Hepatic stellate cell (primary cell): Measurements from ENCODE around the gene CD69.
A peak's percentile ranks its signal among the peaks of the same experiment; 100 is the strongest.

Experiments used
- DNase-seq: peaks from one replicate; pipeline ENCODE4 v3.0.0; 2011; ENCODE audit warnings: low spot score

The CD69 gene

DNA sequence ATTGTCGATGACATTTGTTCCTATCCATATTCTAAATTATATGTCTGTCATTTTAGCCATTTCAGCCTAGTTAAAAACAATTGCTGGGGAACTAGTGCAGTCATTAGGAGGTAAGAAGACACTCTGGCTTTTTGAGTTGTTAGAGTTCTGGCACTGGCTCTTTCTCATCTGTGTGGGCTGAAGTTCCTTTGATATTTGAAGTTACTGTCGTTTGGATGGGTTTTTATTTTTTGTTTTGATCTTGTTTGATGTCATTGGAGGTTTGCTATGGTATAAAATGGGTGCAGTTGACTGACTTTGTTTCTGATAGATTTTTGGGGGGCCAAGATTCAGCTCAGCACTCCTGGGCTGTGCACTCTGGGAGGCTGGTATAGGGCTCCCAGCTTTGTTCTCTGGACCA, 20.7 kb upstream of the CD69 start:
- DNase-seq, result no peak

- no peak for DNase-seq
These were observed 18.5 kb upstream of the CD69 start for GRCh38 chr12:9779209-9779608.

GRCh38 chr12:9776781-9777180, 16.1 kb upstream of the CD69 start:
- no peak for DNase-seq

GRCh38 chr12:9773216-9773877, 12.6 kb upstream of the CD69 start:
- no peak for DNase-seq

DNA sequence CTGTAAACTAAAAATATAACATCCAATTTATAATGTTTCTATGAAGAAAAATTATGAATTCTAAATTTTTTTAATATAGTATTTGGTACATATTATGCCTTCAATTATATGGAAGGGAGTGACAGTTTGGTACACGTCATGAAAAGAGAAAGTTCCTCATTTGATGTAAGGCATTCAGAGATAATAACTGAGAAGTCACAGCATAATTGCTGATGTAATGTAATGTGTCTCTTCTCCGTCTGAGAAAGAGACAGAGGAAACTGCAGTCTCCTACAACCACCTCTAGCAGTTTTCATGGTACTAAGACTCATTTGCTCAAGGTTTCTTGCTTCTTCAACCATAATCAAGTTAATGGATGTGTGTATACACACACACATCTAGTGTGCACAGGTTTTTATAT, 2.3 kb upstream of the CD69 start:
- DNase-seq, result no peak

- no peak for DNase-seq
These were observed 1.7 kb upstream of the CD69 start for GRCh38 chr12:9762369-9762768.

DNA sequence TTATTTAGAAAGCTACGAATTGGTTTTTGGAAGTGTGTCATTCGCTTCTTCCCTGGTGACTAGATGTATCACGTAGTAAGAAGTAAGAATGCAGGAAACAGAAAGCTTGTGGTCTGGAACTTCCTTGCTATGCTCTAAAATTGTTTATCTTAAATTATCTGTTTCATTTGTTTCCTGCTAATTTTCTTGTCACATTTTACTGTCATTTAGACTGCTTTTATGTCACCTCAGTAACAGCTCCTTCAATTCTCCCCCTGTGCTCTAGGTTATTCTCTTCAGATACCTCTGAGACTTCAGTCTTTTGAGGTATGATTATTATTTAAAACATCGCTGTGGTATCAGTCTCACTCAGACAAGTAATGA, 699 bp upstream of the CD69 start:
- DNase-seq, result no peak

GRCh38 chr12:9760120-9760519, 581 bp downstream of the CD69 start:
- no peak for DNase-seq

- no peak for DNase-seq
These were observed 1.0 kb downstream of the CD69 start for GRCh38 chr12:9759694-9760093.

DNA sequence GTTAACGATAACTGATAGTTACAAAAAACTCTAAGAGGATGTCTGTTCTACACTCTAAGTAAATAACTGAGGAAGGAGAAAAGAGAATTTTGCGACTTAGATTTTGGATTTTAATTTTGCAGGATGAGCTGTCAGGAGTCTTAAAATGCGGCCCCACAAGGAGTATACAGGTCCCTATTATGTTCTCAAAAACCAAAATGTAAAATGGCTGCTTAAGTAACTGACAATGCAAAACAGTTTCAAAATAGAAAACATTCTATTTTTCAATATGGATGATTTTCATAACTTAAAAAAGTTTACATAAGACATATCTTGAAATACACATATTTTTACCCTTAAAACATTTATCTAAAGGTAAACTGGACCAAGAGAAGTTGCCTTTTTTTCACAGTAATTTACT, 2.6 kb downstream of the CD69 start:
- no peak for DNase-seq

GRCh38 chr12:9757433-9758025, 3.2 kb downstream of the CD69 start:
- no peak for DNase-seq

- DNase-seq, result no peak
These were observed 4.0 kb downstream of the CD69 start for GRCh38 chr12:9756706-9757105.

DNA sequence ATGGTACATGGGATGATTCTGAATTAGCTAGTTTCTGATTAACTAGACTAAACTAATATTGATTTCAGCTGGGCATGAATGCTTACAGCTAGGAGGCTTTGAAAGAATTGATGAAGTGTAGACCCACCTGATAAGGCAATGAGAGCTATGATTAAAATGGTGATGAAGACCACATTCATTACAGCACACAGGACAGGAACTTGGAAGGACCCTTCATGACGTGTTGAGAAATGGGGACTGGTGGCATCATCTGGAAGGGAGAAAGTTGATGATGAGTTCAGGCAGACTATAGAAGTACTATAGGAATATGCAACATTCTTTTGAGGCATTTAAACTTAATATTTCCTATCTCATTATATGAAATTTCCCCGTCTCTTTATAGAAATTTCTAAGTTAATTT, 4.5 kb downstream of the CD69 start:
- DNase-seq, result no peak

DNA sequence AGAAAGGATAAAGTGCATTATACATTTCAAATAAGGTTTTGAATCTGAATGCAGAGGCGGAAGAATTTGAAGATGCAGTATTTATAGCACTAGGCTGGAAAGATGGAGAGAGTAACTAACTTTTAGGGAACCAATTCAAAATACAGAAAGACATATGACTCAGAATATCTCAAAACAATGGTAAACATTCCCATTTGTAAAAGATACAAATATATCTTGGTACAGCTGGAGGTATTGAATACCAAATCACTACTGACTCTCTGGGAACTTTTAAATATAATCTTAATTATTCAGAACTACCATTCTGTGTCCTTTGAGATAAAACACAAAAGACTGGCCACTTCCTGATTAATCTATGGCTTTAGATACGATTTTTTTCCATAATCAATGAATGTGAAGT, 5.1 kb downstream of the CD69 start:
- DNase-seq, result no peak

GRCh38 chr12:9755035-9755434, 5.7 kb downstream of the CD69 start:
- no peak for DNase-seq

- no peak for DNase-seq
These were observed 6.4 kb downstream of the CD69 start for GRCh38 chr12:9754099-9754927.

DNA sequence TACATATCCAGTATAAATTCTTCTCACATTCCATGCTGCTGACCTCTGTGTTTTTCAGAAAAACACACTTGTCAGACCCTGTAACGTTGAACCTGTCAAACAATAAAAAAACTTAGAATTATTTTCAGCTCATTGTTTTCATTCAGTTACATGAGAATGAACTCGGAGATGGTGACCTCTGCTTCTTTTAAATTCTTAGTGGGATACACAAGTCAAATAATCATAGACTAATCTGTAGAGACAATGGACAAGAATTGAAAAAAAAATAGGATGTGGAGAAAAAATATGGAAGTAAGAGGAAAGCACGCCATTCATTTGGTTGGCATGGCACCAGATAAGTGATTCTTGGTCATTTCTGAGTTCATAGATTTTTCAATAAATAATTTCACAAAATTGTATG, 7.2 kb downstream of the CD69 start:
- no peak for DNase-seq

DNA sequence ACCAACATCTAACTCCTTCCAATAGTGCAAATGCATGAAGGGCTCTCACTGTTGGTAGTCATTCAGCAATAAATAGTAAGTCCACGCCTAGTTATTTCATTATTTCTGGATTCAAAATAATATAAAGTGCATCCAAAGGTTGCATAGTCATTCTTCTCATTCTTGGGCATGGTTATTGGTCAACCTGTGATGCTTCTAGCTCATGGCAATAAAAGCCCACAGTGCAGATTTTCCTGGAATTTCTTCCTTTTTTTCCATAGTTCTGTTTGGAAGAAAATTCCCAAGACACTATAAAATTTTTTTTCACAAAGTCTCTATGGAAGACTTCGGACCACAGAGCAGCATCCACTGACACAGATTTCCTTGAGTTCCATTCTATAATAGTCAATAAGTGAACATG, 7.6 kb downstream of the CD69 start:
- no peak for DNase-seq

DNA sequence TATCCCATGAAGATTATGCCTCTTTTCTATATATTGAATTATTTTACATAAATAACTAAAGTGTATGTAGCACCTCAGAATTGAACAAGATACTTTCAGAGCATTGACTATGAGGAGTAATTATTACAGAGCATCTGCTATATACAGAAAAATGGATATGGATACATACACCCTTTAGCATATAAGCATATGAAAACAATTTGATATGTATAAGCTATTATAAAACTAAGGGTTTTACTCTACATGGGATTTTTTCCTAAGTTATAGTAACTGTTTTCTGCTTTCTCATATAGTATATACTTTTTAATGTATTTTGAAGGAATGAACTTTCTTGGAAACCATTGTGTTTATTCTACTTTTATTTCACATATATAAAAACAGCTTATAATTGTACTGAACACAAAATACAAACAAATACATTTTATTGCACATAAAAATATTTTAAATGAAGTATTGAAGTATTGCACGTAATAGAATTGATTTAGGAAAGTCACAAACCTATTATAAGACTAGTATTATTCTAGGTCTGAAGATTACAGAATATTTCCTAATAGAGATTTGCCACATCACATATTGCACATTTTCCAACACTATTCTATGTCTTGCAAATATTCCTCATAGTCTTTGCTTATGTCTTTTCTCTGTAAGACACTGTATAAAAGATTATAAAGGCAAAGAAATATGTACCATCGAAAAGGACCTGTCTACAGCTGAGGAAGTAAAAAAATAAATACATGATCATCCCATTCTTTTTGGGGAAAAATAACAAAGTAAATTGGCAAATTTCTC, 8.4 kb downstream of the CD69 start:
- no peak for DNase-seq

GRCh38 chr12:9751204-9752144, 9.2 kb downstream of the CD69 start:
- DNase-seq, result peak; percentile 25
